Stimulated activated CD8-positive, alpha-beta memory T cell treated with anti-CD3 and anti-CD28 coated beads, Interleukin-15, amount 100 ng/mL, for 4 hours (primary cell): Measurements from ENCODE around the gene NMT2.
A peak's percentile ranks its signal among the peaks of the same experiment; 100 is the strongest.

Source experiments
- DNase-seq, 2 donors: peaks; one replicate each; pipeline ENCODE4 v3.0.0-alpha.2; 2020; ENCODE audit warnings: low read depth in 2 of 2

NMT2 gene

DNA sequence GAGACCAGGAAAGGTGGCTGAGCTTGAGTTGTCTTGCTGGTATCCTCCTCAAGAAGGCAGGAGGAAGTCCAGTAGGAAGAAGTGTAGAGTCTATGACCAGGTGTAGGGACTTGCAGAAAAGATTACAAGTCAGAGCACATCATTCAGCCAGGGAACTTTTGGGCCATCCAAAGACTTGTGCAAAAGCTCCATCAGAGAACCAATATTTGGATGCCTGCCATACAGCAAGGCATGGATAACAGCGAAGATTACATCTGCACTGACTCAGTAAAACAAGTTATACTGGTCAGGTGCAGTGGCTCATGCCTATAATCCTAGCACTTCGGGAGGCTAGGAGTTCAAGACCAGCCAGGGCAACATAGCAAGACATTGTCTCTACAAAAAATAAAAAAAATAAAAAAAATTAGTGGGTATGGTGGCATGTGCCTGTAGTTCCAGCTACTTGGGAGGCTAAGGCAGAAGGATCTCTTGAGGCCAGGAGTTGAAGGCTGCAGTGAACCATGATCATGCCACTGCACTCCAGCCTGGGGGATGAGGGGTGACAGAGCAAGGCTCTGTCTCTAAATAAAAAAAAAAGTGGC, 13.2 kb upstream of the NMT2 start:
- no peak for DNase-seq

DNA sequence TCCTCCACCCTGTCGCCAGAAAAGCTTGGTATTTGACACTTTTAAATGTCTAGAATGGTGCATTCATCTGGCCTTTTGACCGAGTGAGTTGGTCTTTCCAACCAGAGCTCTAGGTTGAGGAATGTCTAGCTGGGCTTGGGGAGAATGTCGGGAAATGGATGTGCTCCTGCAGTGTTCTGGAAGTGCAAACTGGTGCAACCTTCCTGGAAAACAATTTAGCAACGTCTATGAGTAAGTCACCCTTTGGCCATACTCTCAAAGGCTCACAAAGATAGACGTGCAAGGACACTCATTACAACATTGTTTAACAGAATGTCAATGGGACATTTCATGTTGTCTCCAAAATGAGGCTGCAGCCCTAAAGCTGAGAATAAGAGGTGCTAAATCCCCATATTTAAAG, 12.2 kb upstream of the NMT2 start:
- no peak for DNase-seq

DNA sequence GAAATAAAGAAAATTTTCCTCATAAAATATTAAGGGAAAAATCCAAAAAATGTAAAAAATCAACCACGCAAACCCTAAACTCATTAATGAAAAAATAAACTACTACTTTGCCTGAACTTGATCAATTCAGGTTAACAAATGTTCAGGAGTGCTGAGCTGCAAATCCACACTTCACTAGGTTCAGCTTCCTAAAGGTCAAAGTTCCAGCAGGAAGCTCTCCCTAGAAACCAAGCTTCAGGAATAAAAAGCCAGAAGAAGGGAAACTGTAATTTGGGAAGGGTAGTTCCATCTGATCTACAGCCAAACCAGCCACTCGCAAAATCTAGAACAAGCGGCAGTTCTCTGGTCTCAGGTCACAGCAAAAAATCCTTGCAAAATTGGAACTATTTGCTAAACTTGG, 7.8 kb upstream of the NMT2 start:
- no peak for DNase-seq

DNA sequence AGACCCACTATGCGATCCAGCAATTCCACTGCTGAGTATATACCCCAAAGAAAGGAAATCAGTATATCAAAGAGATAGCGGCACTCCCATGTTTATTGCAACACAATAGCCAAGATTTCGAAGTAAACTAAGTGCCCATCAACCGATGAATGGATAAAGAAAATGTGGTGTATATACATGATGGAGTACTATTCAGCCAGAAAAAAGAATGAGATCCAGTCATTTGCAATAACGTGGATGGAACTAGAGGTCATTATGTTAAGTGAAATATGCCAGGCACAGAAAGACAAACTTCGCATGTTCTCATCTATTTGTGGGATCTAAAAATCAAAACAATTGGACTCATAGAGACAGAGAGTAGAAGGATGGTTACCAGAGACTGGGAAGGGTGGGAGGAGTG, 7.1 kb upstream of the NMT2 start:
- DNase-seq, result no peak

DNA sequence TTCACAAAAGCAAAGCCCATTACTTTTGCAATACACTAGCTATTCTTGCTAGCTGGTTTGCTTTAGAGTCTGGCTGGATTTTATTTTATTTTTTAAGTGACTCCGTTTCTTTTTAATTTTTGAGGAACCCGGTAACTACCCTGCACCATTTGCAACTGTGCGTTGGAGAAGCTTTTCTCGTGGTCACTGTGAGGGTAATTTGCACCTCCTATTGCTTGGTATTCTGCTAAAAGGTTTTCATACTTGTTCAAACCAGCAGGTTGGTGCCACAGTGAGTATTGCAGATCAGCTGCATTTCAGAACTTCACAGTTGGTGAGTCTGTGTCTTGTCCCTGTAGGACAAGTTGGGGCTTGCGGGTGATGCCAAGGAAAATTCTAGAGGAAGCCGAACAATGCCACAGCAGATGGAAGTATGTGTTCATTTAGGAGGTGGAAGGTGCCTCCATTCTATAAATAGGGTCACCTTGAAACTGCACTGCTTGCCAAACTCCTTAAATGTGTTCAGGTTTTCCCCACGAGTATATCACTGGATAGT, 3.9 kb upstream of the NMT2 start:
- DNase-seq, result no peak

DNA sequence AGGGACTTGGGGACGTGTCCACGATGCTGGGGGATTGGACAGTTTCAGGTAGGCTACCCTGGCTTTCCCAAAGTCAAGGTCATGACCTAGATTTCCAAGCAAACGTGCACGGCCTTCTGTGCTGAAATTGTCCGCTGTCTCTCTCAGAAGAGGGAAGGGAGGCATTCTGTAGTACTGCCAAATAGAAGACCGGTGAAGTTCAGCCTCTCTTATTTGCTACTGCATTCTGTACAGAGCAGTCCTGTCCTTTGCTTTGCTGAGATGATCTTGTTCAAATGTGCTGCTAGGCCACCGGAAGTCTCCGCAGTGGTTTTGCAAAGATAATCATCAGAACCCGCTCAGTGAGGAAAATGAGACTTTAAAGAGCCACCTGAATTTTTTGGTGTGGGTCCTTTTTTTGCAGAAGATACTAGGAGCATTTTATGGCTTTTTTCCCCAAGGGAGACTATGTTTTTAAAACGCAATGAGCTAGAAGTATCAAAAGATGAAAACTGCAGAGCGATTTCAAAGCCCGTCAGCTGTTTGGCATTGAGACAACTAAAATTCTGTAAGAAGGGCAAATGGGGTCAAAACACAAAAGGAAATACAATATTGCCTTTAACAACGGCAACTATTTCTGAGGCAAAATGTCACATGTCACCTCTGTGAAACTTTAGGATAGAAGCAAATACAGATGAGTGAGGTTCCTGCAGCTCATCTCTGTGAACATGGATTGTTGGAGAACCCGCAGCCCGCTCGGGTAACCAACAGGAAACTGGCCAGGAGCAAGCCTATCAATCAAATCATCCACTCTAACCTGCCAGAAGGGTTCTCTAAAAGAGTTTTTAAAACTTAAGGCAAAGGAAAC, 1.3 kb upstream of the NMT2 start:
- no peak for DNase-seq

DNA sequence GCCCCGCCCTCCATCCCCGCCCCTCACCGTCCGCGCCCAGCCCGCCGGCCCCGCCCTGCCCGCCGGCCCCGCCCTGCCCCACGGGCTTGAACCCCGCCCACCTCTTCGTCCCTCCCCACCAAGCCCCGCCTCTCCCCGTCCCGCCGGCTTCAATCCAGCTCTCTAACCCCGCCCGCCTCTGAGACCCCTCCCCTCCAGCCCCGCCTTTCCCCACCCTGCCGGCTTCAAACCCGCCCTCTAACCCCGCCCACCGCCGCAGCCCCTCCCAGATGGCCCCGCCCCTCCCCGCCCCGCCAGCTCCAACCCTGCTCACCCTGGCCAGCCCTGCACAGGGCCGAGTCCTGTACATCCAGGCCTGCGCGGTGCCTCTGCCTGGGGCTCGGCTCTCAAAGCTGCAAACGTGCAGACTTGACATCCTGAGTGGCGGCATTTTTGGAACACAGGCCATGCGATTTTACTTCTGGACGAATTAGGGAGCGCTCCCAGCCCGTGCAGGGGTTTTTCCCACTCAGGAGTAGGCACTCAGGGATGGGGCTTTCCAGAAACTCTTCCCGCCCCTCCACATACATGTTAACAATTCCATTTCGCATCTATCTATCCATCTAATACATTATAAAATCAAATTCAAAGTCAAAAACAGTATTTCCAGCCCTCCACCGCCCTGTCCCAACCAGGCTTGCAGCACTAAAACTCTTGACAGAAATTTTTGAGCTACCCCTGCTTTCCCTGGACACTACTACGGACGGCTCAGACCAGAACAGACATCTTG, 477 bp upstream of the NMT2 start:
- DNase-seq, result peak; percentile 91 to 94

DNA sequence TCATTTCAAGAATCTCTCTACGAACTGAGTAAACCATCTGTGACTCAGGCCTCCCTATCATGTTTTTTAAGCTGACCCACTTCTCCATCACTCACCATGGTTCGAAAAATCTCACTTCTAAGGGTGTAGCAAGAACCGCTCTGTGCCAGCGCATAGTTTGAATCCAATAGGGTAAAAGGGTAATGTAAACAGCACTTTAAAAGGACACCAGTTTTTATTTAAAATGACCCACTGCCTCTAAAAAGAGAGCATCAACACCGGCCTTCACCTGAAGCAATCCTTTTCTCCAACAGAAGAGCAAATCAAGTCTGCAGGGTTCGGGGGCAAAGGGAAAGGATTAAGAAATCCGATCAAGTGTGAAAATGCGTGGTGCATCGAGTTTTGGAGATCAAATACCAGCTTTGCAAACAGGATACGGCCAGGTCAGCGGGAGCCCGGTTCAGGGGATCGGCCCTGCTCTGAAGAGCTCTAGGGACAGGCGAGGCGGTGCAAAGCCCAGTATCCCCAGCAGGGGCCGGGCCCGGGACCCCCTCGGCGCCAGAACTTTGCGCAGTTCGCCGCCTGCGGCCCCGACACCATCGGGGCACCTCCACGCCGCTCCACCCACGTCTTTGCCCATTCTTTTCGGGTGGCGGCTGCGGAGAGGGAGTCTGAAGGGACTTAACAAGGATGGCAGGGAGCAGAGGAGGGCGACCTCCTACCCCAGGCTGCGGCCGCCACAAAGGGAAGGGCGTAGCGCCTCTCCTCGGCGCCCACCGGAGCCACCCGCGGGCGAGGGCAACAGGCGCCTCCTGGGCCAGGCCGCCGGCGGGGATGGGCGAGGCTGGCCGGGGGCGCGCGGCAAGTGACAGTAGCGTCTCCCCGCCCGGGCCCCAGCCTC, 842 bp downstream of the NMT2 start:
- no peak for DNase-seq

DNA sequence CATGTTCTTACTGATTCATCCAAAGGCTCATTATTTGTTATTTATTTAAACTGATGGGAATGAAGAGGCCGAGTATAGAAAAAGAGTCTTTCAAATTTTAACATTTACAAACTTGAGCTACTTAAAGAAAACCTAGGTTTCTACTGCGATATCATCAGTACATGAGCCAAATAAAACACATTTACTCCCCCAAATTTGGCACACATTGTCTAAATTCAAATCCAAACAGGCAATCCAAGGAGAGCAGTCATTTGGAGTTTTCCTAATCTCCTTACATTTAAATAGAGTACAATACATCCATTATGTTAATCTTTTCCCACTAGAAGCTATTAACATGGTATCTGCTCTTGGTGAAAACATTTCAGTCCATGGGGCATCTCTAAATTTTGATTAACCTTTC, 2.2 kb downstream of the NMT2 start:
- DNase-seq, result no peak

DNA sequence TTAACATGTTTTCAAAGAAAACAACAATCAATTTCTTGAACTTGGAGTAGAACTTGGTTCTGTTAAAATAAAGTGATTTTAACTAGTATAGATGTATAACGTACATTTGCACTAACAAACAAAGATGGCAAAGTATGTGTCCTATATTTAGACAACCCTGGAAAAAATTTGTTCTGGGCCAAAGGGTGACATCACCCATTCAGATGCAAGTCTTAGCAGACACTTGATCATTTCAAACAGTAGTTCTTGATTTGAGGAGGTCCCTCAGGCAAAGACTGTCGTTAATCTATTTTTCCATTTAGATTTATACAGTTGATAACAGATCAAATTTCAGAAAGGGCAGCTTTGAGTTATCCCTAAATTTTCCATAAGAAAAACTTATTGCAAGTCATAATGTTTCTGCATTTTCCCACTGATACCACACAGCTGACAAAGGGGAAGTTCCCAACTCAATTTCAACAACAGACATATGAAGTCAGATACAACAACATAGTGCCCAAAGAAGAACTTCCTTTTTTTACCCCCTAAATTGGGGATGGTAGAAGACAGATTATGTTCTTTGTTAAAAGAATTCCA, 5.2 kb downstream of the NMT2 start:
- no peak for DNase-seq

DNA sequence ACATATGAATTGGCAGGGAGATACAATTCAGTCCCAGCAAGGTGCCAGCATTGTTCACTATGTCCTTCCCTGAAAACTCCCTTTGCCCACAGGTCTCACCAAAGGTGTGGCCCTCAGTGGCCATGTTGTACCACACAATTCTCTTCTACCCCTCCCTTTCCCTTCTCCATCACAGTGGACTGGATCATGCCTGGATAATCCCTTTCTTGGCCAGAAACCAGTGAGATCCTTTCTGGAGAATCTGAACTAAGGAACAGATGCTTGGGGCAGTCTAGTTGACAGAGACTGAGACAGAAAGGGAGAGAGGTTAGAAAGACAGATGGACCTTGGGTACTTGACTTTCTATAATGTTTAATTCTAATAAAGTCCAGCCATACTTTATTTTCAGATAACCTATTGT, 9.5 kb downstream of the NMT2 start:
- DNase-seq, result no peak

DNA sequence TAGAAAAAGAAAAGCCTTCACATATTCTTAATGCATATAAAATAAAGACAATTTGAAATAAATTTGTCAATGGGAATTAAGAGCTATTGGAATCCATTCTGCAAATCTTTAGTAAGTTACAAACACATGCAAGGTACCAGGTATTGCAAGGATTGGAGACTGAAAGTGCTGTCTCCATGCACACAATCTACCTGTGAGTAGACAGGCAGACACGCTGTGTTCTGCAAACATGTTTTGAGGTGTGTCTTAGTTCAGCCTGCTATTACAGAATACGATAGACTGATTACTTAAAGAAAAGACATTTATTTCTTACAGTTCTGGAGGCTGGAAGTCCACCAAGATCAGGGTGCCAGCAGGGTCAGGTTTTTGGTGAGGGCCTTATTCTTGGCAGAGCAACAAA, 10.0 kb downstream of the NMT2 start:
- DNase-seq, result no peak

DNA sequence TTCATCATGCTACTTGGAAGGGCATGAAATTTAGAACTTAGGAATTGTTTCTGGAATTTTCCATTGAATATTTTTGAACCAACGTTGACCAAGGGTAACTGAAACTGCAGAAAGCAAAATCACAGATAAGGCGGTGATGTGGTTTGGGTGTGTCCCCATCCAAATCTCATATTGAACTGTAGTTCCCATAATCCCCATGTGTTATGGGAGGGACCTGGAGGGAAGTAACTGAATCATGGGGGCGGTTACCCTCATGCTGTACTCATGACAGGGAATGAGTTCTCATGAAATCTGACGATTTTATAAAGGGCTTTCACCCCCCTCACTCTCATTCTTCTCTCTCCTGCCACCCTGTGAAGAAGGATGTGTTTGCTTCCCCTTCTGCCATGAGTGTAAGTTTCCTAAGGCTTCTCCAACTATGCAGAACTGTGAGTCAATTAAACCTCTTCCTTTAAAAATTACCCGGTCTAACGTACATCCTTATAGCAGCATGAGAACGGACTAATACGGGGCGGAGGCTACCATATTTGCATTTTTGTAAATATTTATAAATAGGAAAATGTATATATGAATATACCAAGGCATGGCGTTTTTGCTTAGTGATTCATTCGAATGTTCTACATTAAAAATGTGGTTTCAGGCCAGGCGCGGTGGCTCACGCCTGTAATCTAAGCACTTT, 12.4 kb downstream of the NMT2 start:
- no peak for DNase-seq

DNA sequence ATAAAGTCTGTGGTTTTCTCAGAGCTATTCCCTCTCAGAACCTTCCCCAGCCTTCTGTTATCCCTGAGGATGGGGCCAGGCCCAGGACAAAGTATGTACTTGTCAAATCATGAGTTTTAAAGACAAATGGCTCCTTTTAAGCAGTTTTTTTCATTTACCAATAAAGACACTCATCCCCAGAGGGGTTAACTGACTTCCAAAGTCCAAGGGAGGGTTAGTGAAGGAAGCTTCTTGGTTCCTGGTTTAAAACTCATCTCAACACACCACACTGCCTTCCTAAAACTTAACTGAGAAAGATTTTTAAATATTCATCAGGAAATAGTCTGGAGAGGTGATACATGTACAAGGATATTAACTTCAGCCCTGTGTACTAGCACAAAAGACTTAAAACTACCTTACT, 15.9 kb downstream of the NMT2 start:
- no peak for DNase-seq

DNA sequence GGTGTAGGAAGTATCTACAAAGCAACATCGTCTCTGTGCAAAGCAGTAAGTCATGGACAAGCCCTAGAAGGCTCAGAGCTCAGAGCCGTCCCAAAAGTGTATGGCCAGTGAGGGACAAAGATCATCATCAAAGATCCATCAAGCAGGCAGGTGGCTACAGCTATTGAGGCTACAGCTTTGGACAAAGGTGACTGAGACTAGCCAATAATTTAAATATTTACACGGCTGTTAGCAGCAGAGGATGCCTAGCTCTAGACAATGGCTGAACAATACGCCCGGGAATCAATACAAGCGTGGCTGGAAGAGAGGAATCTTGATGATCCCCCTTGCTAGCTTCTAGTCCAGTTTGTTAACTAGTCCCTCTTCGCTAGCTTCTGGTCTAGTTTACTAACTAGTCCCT, 17.9 kb downstream of the NMT2 start:
- DNase-seq, result no peak

DNA sequence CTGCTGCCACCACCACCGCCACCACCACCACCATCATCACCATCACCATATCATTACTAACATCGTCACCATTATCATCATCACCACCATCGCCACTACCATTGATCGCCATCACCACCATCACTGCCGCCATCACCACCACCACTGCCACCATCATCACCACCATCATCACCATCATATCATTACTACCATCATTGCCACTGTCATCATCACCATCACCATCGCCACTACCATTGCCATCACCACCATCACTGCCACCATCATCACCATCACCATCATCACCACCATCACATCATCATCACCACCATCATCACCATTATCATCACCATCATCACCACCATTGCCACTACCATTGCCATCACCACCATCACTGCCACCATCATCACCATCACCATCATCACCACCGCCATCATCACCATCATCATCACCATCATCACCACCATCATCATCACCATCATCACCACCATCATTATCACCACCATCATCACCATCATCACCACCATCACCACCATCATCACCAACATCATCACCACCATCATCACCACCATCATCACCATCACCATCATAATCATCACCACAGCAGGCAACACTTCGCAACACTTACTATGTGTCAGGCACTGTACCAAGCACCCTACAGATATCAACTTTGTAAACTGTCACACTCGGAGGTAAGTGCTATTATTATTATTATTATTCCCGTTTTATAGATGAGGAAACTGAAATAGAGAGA, 19.3 kb downstream of the NMT2 start:
- no peak for DNase-seq

DNA sequence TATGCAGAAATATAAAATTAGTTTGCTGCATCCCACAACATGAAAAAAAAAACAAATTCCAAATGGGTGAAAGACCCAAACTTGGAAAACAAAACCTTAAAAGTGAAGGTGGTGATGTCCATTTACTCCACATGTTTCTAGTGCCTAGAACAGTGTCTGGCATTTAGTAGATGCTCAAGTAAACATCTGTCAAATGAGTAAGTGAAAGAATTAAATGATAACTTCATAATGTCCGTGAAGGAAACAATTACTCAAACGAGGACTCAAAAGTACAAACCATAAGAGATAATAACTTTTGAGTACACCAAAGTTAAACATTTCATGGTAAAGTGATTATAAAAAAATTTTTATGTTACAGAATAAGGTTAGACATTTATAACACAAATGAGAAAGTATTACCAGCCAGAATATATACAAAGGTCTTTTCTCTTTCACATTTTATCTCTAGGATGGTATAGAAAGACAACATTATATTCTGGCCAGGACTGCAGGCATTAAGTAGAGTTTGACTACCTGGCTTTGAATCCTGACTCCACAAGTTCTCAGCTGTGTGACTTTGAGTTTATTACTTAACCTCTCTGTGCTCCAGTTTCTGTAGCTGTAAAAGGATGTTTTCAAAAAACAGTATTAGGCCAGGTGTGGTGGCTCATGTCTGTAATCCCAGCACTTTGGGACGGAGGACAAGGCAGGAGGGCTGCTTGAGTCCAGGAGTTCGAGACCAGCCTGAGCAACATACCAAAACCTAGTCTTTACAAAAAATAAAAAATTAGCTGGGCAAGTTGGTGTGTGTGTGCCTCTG, 20.7 kb downstream of the NMT2 start:
- no peak for DNase-seq

DNA sequence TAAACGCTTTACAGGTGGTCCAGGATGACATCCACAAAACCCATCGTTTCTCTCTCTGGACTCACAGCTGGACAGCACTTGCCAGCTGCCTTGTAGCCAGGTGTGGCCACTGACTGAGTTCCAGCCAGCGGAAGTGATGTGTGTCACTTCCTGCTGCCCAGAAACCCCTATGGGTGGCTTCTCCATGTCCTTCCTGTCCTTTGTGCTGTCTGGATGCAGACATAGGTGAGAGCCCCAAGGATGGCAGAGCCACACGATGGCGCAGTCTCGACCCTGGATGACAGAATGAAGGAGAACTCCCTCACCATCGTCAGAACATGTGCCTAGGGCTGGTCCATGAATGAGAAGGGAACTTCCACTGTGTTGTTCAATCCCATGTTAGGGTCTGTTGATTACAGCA, 22.1 kb downstream of the NMT2 start:
- DNase-seq, result no peak

DNA sequence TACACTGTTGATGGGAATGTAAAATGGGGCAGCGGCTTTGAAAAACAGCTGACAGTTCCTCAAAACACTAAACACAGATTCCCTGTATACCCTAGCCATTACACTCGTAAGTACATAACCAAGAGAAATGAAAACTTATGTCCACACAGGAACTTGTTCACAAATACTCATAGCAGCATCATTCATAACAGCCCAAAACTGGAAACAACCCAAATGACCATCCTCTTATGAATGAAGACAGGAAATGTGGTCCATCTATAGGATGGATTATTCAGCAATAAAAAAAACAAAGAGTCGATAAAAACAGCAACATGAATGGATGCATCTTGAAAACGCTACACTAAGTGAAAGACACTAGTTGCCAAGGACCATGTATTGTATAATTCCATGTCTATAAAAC, 23.7 kb downstream of the NMT2 start:
- DNase-seq, result no peak
